ENCODE measurements around the gene C5orf34.
"Not testable (repeated sequence)": the region's sequence is repeated elsewhere in the genome, so short reads cannot be mapped to it uniquely, and the experiment has no call there.

Gene C5orf34

DNA sequence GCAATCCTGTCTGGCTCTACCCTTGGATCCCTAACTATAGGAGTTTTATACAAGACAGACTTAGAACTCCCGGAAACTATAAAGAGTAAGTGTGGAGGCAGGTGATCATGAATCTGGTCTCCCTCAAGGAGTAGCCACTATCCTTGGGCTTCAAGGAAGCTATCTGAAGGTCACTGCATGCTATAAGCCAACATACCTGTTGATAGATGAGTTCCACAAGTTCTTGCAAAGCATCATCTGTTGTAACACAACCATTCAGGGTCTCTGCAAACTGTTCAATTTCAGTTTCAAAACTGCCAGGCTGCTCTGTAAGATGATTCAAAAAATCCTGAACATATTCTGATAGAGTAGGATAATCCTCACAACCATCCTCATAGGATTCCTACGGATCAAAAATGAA lies 32.6 kb upstream of the C5orf34 start:
- Histone ChIP-seq H3K27me3 (ENCODE audit: low read depth) (no peaks in the 10 kb centered on the region), H3K9me3 (no peaks in the 10 kb centered on the region), H3K4me3 (no peak overlapping the region), H3K36me3 (replicated peaks) (peaks cover 79% of the 10 kb centered on the region), H3K4me1 (peaks cover 9% of the 10 kb centered on the region)
- DNase-seq (ENCODE audit: low spot score in 2 of 2) = no peak
- in situ Hi-C loops (cut with MboI; ENCODE audit: low sequenced_read_pairs) = loop anchor here (5.0 kb wide), 1 partner anchor 60 kb away; no protein-coding TSS in a partner anchor

DNA sequence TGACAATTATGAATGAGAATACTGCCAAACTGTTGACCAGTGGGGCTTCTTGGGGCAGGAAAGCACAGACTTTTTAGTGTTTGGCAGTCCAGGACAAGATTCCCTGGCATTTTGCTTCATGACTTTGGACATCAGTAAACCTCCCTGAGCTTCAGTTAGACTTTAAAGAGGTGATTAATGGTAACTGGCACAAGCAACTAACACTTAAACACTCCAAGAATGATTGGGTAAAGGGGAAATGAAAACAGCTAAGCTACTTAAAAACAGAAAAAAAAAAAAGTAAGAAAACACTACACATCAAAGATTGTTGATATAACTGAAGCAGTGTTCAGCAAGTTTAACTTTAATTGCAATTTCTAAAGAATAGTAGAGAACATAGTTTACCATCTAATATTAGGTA lies 28.5 kb upstream of the C5orf34 start:
- peaks cover 78% of the 10 kb centered on the region for H3K36me3 ChIP-seq (replicated peaks)

DNA sequence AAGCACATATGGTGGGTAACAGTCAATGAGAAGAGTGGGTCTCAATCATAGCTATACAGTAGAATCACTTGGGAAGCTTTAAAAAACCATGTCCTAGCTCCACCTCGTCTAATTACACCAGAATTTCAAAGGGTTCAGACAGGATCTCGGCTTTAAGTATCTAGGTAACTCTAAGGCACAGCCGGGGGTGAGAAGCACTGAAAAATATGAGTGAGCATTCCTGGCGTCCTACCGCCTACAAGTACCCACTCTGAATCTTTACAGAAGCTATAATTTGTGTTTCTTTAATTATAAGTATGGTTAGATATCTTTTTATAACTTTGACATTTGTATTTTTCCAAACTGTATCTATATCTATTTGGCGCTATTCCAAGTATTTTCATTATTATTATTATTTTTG lies 25.8 kb upstream of the C5orf34 start:
- Histone ChIP-seq H3K36me3 (replicated peaks) (peaks cover 76% of the 10 kb centered on the region), H3K9me3 (no peaks in the 10 kb centered on the region), H3K27me3 (ENCODE audit: low read depth) (no peaks in the 10 kb centered on the region), H3K4me3 (no peak overlapping the region), H3K4me1 (no peaks in the 10 kb centered on the region)
- no peak for DNase-seq (ENCODE audit: low spot score in 2 of 2)
- in situ Hi-C loops (cut with MboI; ENCODE audit: low sequenced_read_pairs) = no loop called here

More for the DNA sequence above, 28.5 kb upstream of the C5orf34 start:
- H3K9me3 ChIP-seq = no peaks in the 10 kb centered on the region
- no peaks in the 10 kb centered on the region for H3K4me1 ChIP-seq
- in situ Hi-C loops (cut with MboI; ENCODE audit: low sequenced_read_pairs) = no loop called here
- no peak overlapping the region for H3K4me3 ChIP-seq
- no peak for DNase-seq (ENCODE audit: low spot score in 2 of 2)
- H3K27me3 ChIP-seq (ENCODE audit: low read depth) = no peaks in the 10 kb centered on the region

DNA sequence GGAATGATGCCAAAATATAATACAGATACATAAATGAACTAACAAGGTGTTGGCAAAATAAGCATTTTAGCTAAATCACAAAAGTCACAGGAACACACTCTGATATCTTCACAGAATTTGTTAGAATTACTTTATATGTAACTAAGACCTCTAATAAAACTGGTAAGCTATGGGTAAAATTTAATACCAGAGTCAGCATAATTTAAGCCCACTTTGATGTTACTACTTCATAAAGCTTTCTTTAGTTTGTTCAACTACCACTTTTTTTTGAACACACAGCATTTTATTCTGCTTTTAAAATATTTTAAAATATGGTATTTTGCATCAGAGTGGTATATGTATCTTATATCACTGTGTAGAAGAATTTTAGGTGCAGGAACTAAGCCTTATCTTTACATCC lies 22.0 kb upstream of the C5orf34 start:
- H3K36me3 ChIP-seq (replicated peaks) = peaks cover 83% of the 10 kb centered on the region
- no peak for DNase-seq (ENCODE audit: low spot score in 2 of 2)
- H3K27me3 ChIP-seq (ENCODE audit: low read depth) = no peaks in the 10 kb centered on the region
- no peaks in the 10 kb centered on the region for H3K4me1 ChIP-seq
- H3K9me3 ChIP-seq = no peaks in the 10 kb centered on the region
- in situ Hi-C loops (cut with MboI; ENCODE audit: low sequenced_read_pairs) = no loop called here
- no peak overlapping the region for H3K4me3 ChIP-seq

DNA sequence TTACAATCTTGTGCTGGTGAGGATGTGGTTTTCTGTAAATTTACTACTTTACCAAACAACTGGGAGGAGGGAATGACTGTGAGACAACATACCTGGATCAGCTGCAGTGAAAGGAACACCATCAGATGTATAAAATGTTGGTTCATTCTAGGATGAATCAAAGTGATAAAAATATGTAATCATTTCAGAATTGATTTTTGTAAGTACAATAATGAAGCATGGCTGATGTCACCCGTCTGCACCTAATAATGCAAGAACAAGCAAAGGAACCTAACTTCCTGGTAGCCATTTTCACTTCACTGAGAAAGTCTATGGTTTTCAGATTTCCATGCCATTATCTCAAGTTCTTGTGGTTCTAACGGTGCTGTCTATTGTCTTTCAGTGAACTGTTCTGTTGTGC lies 18.7 kb upstream of the C5orf34 start:
- in situ Hi-C loops (cut with MboI; ENCODE audit: low sequenced_read_pairs) = no loop called here
- DNase-seq (ENCODE audit: low spot score in 2 of 2) = no peak
- Histone ChIP-seq H3K36me3 (replicated peaks) (peaks cover 87% of the 10 kb centered on the region), H3K4me1 (no peaks in the 10 kb centered on the region), H3K27me3 (ENCODE audit: low read depth) (no peaks in the 10 kb centered on the region), H3K4me3 (no peak overlapping the region), H3K9me3 (no peaks in the 10 kb centered on the region)

DNA sequence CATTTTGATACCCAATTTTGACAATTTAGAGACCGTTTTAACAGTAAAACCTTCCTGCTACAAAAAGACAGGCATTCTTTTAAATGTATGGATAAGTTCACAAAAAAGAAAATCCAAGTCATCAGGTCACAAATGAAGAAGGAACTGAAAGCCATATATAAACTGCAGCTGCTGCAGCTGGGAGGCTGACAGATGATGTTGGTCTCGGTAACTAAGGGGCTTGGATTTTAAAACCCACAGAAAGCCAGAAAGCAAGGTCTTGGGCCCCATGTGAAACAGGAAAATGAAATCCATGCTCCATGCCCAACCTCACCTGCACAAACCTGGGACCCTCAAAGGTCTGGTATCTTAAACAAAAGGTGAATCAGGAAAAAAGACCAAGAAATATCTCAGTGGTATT lies 15.7 kb upstream of the C5orf34 start:
- in situ Hi-C loops (cut with MboI; ENCODE audit: low sequenced_read_pairs) = no loop called here
- DNase-seq (ENCODE audit: low spot score in 2 of 2) = no peak
- Histone ChIP-seq H3K27me3 (ENCODE audit: low read depth) (no peaks in the 10 kb centered on the region), H3K4me1 (no peaks in the 10 kb centered on the region), H3K4me3 (no peak overlapping the region), H3K9me3 (no peaks in the 10 kb centered on the region), H3K36me3 (replicated peaks) (peaks cover 84% of the 10 kb centered on the region)

DNA sequence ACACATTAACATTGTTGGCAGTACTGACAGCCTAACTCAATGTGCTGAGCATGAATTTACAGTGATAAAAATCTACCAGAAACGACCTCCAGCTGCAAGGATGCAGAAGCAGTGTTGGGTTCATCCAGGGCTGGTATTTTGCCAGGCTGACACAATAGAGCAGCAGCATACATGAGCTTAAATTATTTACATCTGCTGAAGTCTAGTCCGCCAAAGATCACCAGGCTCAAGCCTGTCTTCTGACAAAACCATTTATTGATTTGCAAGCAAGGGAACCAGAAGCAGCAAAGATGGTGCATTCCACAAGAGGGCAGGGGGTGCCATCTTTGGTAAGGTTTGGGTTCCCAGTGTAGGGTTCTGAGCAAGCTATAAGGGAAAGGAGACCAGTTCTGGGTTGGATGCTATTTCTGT lies 8.7 kb upstream of the C5orf34 start:
- peaks cover 37% of the 10 kb centered on the region for H3K36me3 ChIP-seq (replicated peaks)
- no peak overlapping the region for H3K4me3 ChIP-seq
- H3K27me3 ChIP-seq (ENCODE audit: low read depth) = no peaks in the 10 kb centered on the region
- no peaks in the 10 kb centered on the region for H3K4me1 ChIP-seq
- DNase-seq (ENCODE audit: low spot score in 2 of 2) = no peak
- H3K9me3 ChIP-seq = no peaks in the 10 kb centered on the region
- in situ Hi-C loops (cut with MboI; ENCODE audit: low sequenced_read_pairs) = no loop called here

DNA sequence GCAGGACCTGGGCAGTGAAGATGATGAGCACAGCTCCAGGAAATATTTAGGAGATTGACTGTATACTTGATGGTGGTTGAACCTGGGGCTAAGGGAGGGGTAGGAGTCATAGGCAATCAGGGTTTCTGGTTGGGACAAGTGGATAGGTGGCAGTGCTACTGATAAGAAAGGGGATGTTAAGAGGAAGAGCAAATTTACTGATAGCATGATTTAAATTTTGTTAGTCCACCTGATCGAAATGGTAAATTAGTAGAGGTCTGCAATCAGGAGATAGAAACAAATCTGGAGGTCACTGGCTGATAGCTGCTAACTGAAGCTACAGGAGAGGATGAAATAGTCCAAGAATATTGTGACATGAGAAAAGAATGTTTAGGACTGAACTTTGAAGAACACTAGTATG lies 5.7 kb upstream of the C5orf34 start:
- peaks cover 16% of the 10 kb centered on the region for H3K36me3 ChIP-seq (replicated peaks)
- peaks cover 3% of the 10 kb centered on the region for H3K4me1 ChIP-seq
- no peaks in the 10 kb centered on the region for H3K27me3 ChIP-seq (ENCODE audit: low read depth)
- in situ Hi-C loops (cut with MboI; ENCODE audit: low sequenced_read_pairs) = no loop called here
- H3K9me3 ChIP-seq = no peaks in the 10 kb centered on the region
- no peak for DNase-seq (ENCODE audit: low spot score in 2 of 2)
- no peak overlapping the region for H3K4me3 ChIP-seq

DNA sequence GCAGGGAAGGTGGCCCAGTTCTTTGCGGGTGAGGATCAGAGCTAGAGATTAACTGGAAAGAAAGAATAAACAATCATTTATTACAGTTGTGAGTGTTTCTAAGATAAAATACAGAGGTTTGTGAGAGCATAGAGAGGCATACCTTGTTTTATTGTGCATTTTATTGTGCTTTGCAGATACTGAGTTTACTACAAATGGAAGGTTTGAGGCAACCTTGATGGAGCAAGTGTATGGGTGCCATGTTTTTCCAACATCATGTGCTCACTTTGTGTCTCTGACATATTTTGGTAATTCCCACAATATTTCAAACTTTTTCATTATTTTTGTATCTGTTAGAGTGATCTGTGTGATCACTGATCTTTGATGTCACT lies 715 bp upstream of the C5orf34 start:
- in situ Hi-C loops (cut with MboI; ENCODE audit: low sequenced_read_pairs) = no loop called here
- Histone ChIP-seq H3K9me3 (no peaks in the 10 kb centered on the region; the same call in 1 of the 2 replicates), H3K4me3 (peak overlapping the region; percentile 58), H3K4me1 (peaks cover 18% of the 10 kb centered on the region), H3K27me3 (ENCODE audit: low read depth) (no peaks in the 10 kb centered on the region), H3K36me3 (replicated peaks) (0 out of 2 replicates have a peak, but pooled peaks cover 4% of the 10 kb centered on the region)
- no peak for DNase-seq (ENCODE audit: low spot score in 2 of 2)

DNA sequence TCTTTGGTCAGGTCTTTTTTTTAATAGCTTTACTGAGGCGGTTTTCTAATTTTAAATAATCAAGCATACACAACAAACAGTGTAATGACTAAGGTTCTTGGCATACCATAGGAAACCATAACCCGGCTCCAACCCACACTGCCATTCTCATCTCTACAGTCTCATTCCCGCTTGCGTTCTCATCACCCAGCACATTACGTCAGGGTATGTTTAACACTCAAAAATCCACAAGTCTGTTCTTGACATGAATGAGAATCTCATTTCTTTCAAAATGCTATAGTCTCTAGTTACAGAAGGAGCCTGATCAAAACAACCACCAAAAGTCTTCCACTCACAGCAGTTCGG lies 505 bp downstream of the C5orf34 start:
- DNase-seq (ENCODE audit: low spot score in 2 of 2) = peak in 1 of 2 experiments; percentile 22

DNA sequence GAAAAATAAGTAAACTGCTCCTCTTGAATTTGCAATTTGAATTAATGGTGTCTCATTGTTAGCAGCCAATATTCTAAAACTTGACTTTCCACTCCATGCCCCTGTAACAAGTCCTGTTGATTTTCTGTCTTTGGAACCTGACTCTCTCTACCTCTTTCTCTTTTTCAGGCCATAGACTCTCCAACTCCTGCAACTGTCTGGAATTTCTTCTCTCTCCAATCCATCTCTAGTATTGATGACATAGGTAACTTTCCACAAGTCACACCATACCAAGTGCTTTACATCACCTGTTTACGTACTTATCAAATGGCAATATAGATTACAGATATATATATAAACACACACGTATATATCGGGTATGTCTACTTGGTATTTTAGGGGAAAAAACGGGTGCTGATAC lies 923 bp downstream of the C5orf34 start:
- in situ Hi-C loops (cut with MboI; ENCODE audit: low sequenced_read_pairs) = no loop called here
- Histone ChIP-seq H3K9me3 (no peaks in the 10 kb centered on the region; the same call in 1 of the 2 replicates), H3K36me3 (replicated peaks) (peaks cover 8% of the 10 kb centered on the region), H3K4me1 (peaks cover 18% of the 10 kb centered on the region), H3K4me3 (peak overlapping the region; percentile 58), H3K27me3 (ENCODE audit: low read depth) (no peaks in the 10 kb centered on the region)
- DNase-seq (ENCODE audit: low spot score in 2 of 2) = no peak

More for the DNA sequence above, 505 bp downstream of the C5orf34 start:
- H3K4me1 ChIP-seq = peaks cover 18% of the 10 kb centered on the region
- 0 out of 2 replicates have a peak, but pooled peaks cover 4% of the 10 kb centered on the region for H3K36me3 ChIP-seq (replicated peaks)
- in situ Hi-C loops (cut with MboI; ENCODE audit: low sequenced_read_pairs) = no loop called here
- H3K4me3 ChIP-seq = peak overlapping the region; percentile 58
- H3K9me3 ChIP-seq = no peaks in the 10 kb centered on the region; the same call in 1 of the 2 replicates
- no peaks in the 10 kb centered on the region for H3K27me3 ChIP-seq (ENCODE audit: low read depth)

DNA sequence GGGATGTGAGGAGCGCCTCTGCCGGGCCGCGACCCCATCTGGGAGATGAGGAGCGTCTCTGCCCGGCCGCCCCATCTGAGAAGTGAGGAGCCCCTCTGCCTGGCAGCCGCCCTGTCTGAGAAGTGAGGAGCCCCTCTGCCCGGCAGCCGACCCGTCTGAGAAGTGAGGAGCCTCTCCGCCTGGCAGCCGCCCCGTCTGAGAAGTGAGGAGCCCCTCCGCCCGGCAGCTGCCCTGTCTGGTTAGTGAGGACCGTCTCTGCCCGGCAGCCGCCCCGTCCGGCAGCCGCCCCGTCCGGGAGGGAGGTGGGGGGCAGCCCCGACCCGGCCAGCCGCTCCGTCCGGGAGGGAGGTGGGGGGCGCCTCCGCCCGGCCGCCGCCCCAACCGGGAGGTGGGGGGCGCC lies 3.9 kb downstream of the C5orf34 start:
- H3K9me3 ChIP-seq; DNase-seq (ENCODE audit: low spot score in 2 of 2); in situ Hi-C loops (cut with MboI; ENCODE audit: low sequenced_read_pairs); H3K4me3 ChIP-seq; H3K27me3 ChIP-seq (ENCODE audit: low read depth): not testable (repeated sequence)
- Histone ChIP-seq H3K4me1 (peaks cover 18% of the 10 kb centered on the region), H3K36me3 (replicated peaks) (peaks cover 29% of the 10 kb centered on the region)

DNA sequence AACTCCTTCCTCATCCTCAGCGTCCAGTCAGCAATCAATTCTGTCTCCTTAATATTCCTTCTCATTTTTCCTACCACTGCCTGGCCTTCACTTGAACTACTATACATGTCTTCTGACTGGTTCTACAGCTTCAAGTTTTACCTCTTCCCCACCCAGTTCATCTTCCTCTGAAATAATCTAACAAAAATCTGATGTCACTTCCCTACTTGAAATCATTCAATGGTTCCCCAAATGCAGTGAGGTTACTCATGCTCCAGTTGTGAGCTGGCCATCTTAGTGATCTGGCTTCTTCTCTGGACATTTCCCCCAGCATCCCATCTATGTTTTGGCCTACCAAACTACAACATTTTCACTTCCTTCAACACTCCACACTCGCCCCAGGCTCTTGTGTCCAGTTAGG lies 16.4 kb downstream of the C5orf34 start:
- DNase-seq (ENCODE audit: low spot score in 2 of 2) = no peak
- Histone ChIP-seq H3K27me3 (ENCODE audit: low read depth) (no peaks in the 10 kb centered on the region), H3K4me1 (no peaks in the 10 kb centered on the region), H3K4me3 (no peak overlapping the region), H3K9me3 (no peaks in the 10 kb centered on the region), H3K36me3 (replicated peaks) (peaks cover 13% of the 10 kb centered on the region)
- in situ Hi-C loops (cut with MboI; ENCODE audit: low sequenced_read_pairs) = no loop called here

DNA sequence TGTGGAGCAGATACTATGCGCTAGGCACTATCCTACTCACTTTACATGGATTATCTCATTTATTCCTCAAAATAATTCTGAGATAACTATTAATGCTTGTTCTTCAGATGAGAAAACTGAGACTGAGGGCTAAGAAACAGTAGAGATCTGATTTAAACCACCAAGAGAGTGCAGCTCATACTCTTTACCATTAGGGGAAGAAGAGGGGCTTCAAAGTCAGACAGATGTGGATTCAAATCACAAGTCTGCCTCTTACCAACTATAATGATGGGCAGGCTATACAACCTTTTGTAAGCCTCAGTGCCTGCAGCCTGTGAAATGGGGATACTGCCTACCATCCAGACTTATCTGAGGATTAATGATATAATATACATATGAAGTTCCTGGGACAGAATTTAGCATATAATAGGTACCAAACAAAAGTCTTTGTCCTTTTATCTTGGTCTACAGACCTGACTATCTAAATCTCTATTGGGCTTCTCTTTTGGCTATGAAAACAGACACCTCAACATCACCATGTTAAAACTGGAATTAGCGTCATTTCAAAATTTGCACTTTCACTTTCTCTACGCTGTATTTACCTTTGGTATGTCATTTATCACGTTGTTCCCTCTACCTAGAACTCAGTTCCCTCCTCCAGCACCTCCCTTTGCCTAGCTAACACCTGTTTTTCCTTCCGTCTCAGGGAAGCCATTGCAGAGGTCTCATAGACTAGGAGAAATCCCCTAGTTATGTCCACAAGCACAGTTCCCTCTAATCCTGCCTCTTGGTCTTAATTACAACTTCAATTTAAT lies 17.4 kb downstream of the C5orf34 start:
- DNase-seq (ENCODE audit: low spot score in 2 of 2) = no peak
- H3K9me3 ChIP-seq = no peaks in the 10 kb centered on the region

DNA sequence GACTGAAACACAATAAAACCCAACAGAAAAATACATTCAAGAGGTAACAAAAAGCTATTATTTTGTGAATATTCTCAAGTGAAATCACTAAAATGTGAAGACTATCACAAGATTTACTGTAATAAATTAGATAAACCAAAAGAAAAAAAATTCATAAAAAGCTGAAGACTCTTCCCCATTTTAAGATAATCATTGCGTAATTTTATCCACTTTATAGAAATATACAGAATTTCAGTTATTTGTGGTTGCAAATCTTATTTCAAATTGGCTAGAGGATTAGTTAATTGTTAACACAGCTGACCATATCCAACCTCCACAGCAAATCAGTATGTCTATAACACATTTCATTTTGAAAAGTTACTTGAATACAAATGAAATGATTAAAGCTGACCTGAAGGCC lies 23.6 kb downstream of the C5orf34 start:
- in situ Hi-C loops (cut with MboI; ENCODE audit: low sequenced_read_pairs) = no loop called here
- DNase-seq (ENCODE audit: low spot score in 2 of 2) = no peak
- Histone ChIP-seq H3K9me3 (no peaks in the 10 kb centered on the region), H3K27me3 (ENCODE audit: low read depth) (no peaks in the 10 kb centered on the region), H3K36me3 (replicated peaks) (peaks cover 43% of the 10 kb centered on the region), H3K4me3 (no peak overlapping the region), H3K4me1 (no peaks in the 10 kb centered on the region)

More for the DNA sequence above, 17.4 kb downstream of the C5orf34 start:
- Histone ChIP-seq H3K36me3 (replicated peaks) (peaks cover 10% of the 10 kb centered on the region), H3K4me3 (no peak overlapping the region), H3K27me3 (ENCODE audit: low read depth) (no peaks in the 10 kb centered on the region), H3K4me1 (no peaks in the 10 kb centered on the region)
- in situ Hi-C loops (cut with MboI; ENCODE audit: low sequenced_read_pairs) = no loop called here
